ENCODE results near the gene CFAP20DC. TPM values are rescaled to one million over a fixed set of nuclear protein-coding genes. Genes with fewer than 3 reads are reported as not detected.

The CFAP20DC gene
- total and polyA plus RNA-seq, 2 of the 8 experiments (the other 6 are each of a cell fraction or from before 2014, with no cell fraction given), result 2.2 to 2.8 TPM

DNA sequence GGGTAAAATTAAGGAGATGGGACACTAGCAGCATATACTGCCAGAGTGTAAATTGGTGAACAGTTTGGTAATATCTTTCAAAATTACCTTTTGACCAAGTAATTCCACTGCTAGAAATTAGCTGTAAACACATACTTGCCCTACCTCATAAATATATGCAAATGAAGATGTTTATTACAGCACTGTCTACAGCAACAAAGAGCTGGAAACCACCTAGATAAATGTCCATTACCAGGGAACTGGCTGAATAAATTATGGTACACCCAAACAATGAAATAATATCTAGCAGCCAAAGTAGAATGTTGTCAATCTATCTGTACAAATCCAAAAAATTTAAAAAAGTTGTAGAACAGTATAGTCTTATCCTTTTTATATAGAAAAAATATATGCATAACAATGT lies 277.4 kb downstream of the CFAP20DC start:
- Histone ChIP-seq H3K56ac (replicated peaks; ENCODE audit: insufficient read length, low read depth, low read length) (no peak overlapping the region), H3K4me2 (ENCODE audit: insufficient read depth in 1 of 2, low read depth in 2 of 2, low read length in 2 of 2) (no peak overlapping the region), H2AK5ac (ENCODE audit: low read depth, low read length) (no peak overlapping the region), H3K9me3 (ENCODE audit: insufficient read depth in 2 of 2, low read depth in 1 of 2, low read length in 1 of 2) (peaks cover 0 to 5% of the 10 kb centered on the region in 2 experiments; a peak in 1 of 4 replicates), H3K4me3 (ENCODE audit: extremely low read depth in 1 of 4, insufficient read depth in 2 of 4, low read depth in 3 of 4, low read length in 4 of 4) (no peak overlapping the region), H3K27me3 (replicated peaks in 1 of 4; ENCODE audit: control insufficient read depth in 3 of 4, extremely low read depth in 1 of 4, insufficient read depth in 3 of 4, low read length in 3 of 4) (no peaks in the 10 kb centered on the region), H3K4ac (replicated peaks; ENCODE audit: insufficient read length, low read depth, low read length) (no peak overlapping the region), H4K8ac (ENCODE audit: extremely low read depth, insufficient read depth, low read length) (no peak overlapping the region), H3K23me2 (ENCODE audit: low read depth, low read length) (no peaks in the 10 kb centered on the region), H4K5ac (ENCODE audit: insufficient read length, low read depth, low read length) (no peak overlapping the region), H3K18ac (ENCODE audit: extremely low read depth, low read length) (no peak overlapping the region), H2AFZ (ENCODE audit: low read length) (no peak overlapping the region), H2BK120ac (replicated peaks; ENCODE audit: low read depth, low read length) (no peak overlapping the region), H4K91ac (replicated peaks; ENCODE audit: insufficient read length, low read length) (no peak overlapping the region), H3K4me1 (replicated peaks in 1 of 4; ENCODE audit: control insufficient read depth in 3 of 4, insufficient read depth in 4 of 4, low read length in 3 of 4) (no peaks in the 10 kb centered on the region), H4K20me1 (replicated peaks in 1 of 2; ENCODE audit: control insufficient read depth in 1 of 2, insufficient read depth in 2 of 2, low read length in 2 of 2) (no peaks in the 10 kb centered on the region), H2BK20ac (ENCODE audit: low read length) (no peak overlapping the region), H2BK5ac (ENCODE audit: low read depth, low read length) (no peak overlapping the region), H3K9ac (replicated peaks in 1 of 4; ENCODE audit: extremely low read depth in 1 of 4, low read depth in 3 of 4, low read length in 3 of 4) (no peak overlapping the region), H3K79me2 (ENCODE audit: control insufficient read depth in 1 of 2, insufficient read depth in 2 of 2, low read length in 2 of 2) (no peaks in the 10 kb centered on the region), H2BK12ac (ENCODE audit: low read depth, low read length) (no peak overlapping the region), H3K79me1 (ENCODE audit: low read depth, low read length) (no peaks in the 10 kb centered on the region), H3K23ac (ENCODE audit: insufficient read length) (no peak overlapping the region), H3K36me3 (ENCODE audit: control insufficient read depth in 2 of 4, insufficient read depth in 4 of 4, low read length in 3 of 4) (no peaks in the 10 kb centered on the region), H3K27ac (ENCODE audit: low read depth, low read length) (no peak overlapping the region), H3K14ac (ENCODE audit: insufficient read length) (no peak overlapping the region), H2BK15ac (ENCODE audit: low read length) (no peak overlapping the region)
- ChIA-PET CTCF (ENCODE audit: partially characterized antibody) (no interaction called here), POLR2A (ENCODE audit: partially characterized antibody) (no interaction called here)
- TF ChIP-seq NANOG (IDR thresholded peaks at IDR 0.05; ENCODE audit: insufficient read depth, low read depth, low read length, poor library complexity, severe bottlenecking) (no peak), EP300 (IDR thresholded peaks at IDR 0.05; ENCODE audit: borderline replicate concordance in 1 of 2, low read depth in 2 of 2, low read length in 2 of 2) (no peak), RAD21 (IDR thresholded peaks at IDR 0.05 in 1 of 2, conservative IDR thresholded peaks at IDR 0.05 in 1 of 2; ENCODE audit: low read depth in 2 of 2, low read length in 2 of 2) (no peak), CHD2 (IDR thresholded peaks at IDR 0.05; ENCODE audit: low read length) (no peak), CREB1 (IDR thresholded peaks at IDR 0.05) (no peak)
- DNase-seq (ENCODE audit: low read depth in 1 of 2, low spot score in 2 of 2) (no peak), FAIRE-seq (no peak)

Measured in H1 (cell line).